Prostate gland (tissue), 2 donors: ENCODE results near the gene RPL3. TPM values are rescaled to one million over a fixed set of nuclear protein-coding genes. Genes with fewer than 3 reads are reported as not detected.
A peak's percentile ranks its signal among the peaks of the same experiment; 100 is the strongest.
"Not testable (repeated sequence)": the region's sequence is repeated elsewhere in the genome, so short reads cannot be mapped to it uniquely, and the experiment has no call there.

Experiments
- DNase-seq: peaks from one replicate; pipeline ENCODE4 v3.0.0-alpha.2; 2019; ENCODE audit warnings: low spot score
- H3K27ac ChIP-seq, 2 donors: fragments of 200-600 bp; sonication (generic); 2 replicates each; pipeline ENCODE4 v1.5.1; 2017 to 2019
- H3K27me3 ChIP-seq: fragments of 200-600 bp; sonication (generic); replicated peaks from 2 replicates; pipeline ENCODE4 v1.5.1; 2019; ENCODE audit not compliant: insufficient read depth
- H3K36me3 ChIP-seq, 2 donors: fragments of 200-600 bp; sonication (generic); 1 replicate in 1 of 2; 2 replicates in 1 of 2; pipeline versions ENCODE4 v1.5.1 to v1.8.1; 2017 to 2019
- H3K4me1 ChIP-seq: fragments of 200-600 bp; sonication (generic); replicated peaks from 2 replicates; pipeline ENCODE4 v1.5.1; 2019
- H3K4me3 ChIP-seq, 2 donors: fragments of 200-600 bp; sonication (generic); 2 replicates each; pipeline ENCODE4 v1.5.1; 2017 to 2019
- H3K9me3 ChIP-seq: fragments of 200-600 bp; sonication (generic); 2 replicates; pipeline ENCODE4 v1.5.1; 2017
- CTCF ChIP-seq, 4 experiments: fragments of 200-600 bp in 2 of 4; fragments of 450-650 bp in 2 of 4; sonication (generic) in 2 of 4; IDR thresholded peaks; 1 replicate in 3 of 4; 2 replicates in 1 of 4; pipeline ENCODE4 v1.5.1; 2016 to 2019; ENCODE audit warnings: antibody characterized with exemption in 4 of 4, mild to moderate bottlenecking in 2 of 4, moderate library complexity in 2 of 4
- POLR2A ChIP-seq: fragments of 450-650 bp; IDR thresholded peaks from one replicate; pipeline ENCODE4 v1.6.1; 2016; ENCODE audit warnings: antibody characterized with exemption, mild to moderate bottlenecking
- POLR2AphosphoS5 ChIP-seq: sonication (generic); formaldehyde crosslinking; IDR thresholded peaks from one replicate; pipeline ENCODE4 v1.6.1; 2017; ENCODE audit warnings: antibody characterized with exemption
- WGBS: methylation state at CpG from one replicate; pipeline ENCODE4 v1.1.5; 2018; 5-methylcytosine and 5-hydroxymethylcytosine counted together
- intact Hi-C: fragments of 100-400 bp; cut with DNase I; formaldehyde crosslinking; loops from one replicate; pipeline ENCODE4 v1.14.2; 2022
- total RNA-seq, 2 donors: library from RNA; depleted of rRNA; stranded (reverse); fragments of >200 nt; gene quantifications; one replicate each; pipeline ENCODE4 v1.1.0, GENCODE V29; 2016

The RPL3 gene
- total RNA-seq, 2 donors from 2014 or later: 2,375 to 2,654 TPM

- H3K27ac ChIP-seq: peak overlapping the region in 1 of 2 donors; percentile 41
- intact Hi-C loops: no loop called here
- WGBS: 50% methylated on average over 5 of the region's 5 CpGs
- TF ChIP-seq CTCF (IDR thresholded peaks at IDR 0.05): no peak
- no peak for TF ChIP-seq POLR2A
- TF ChIP-seq POLR2AphosphoS5: peak; percentile 80
- H3K9me3 ChIP-seq: no peaks in the 10 kb centered on the region
- H3K36me3 ChIP-seq: no peaks in the 10 kb centered on the region
- H3K4me1 ChIP-seq: no peaks in the 10 kb centered on the region
- H3K4me3 ChIP-seq: no peak overlapping the region
- DNase-seq: peak; percentile 81
- H3K27me3 ChIP-seq: no peaks in the 10 kb centered on the region
Measured at GRCh38 chr22:39356464-39356863, 37.0 kb upstream of the RPL3 start.

- H3K9me3 ChIP-seq, H3K27me3 ChIP-seq, DNase-seq, H3K36me3 ChIP-seq, H3K4me3 ChIP-seq, H3K4me1 ChIP-seq, intact Hi-C loops: not testable (repeated sequence)
- peak overlapping the region in 1 of 2 donors; percentile 41 for H3K27ac ChIP-seq
- WGBS: 95% methylated on average over 13 of the region's 14 CpGs
Measured at GRCh38 chr22:39355805-39356204, 36.4 kb upstream of the RPL3 start.

- DNase-seq: no peak
- intact Hi-C loops: no loop called here
- TF ChIP-seq POLR2AphosphoS5: no peak
- no peak for TF ChIP-seq POLR2A
- TF ChIP-seq CTCF (IDR thresholded peaks at IDR 0.05): no peak
- H3K4me1 ChIP-seq: no peaks in the 10 kb centered on the region
- no peak overlapping the region for H3K4me3 ChIP-seq
- no peaks in the 10 kb centered on the region for H3K36me3 ChIP-seq
- H3K27ac ChIP-seq: no peak overlapping the region
- no peaks in the 10 kb centered on the region for H3K9me3 ChIP-seq
- 92% methylated on average over 12 of the region's 12 CpGs for WGBS
- no peaks in the 10 kb centered on the region for H3K27me3 ChIP-seq
Measured at GRCh38 chr22:39355080-39355479, 35.7 kb upstream of the RPL3 start.

- no peak for TF ChIP-seq POLR2AphosphoS5
- TF ChIP-seq CTCF (IDR thresholded peaks at IDR 0.05): no peak
- no peak for TF ChIP-seq POLR2A
- intact Hi-C loops: no loop called here
- H3K9me3 ChIP-seq: no peaks in the 10 kb centered on the region
- no peak overlapping the region for H3K27ac ChIP-seq
- no peak overlapping the region for H3K4me3 ChIP-seq
- no peaks in the 10 kb centered on the region for H3K27me3 ChIP-seq
- no peak for DNase-seq
- no peaks in the 10 kb centered on the region for H3K36me3 ChIP-seq
- no peaks in the 10 kb centered on the region for H3K4me1 ChIP-seq
- WGBS: 83% methylated on average over 9 of the region's 9 CpGs
Measured at GRCh38 chr22:39353346-39353745, 33.9 kb upstream of the RPL3 start.

- H3K27me3 ChIP-seq: no peaks in the 10 kb centered on the region
- no peaks in the 10 kb centered on the region for H3K9me3 ChIP-seq
- 77% methylated on average over 7 of the region's 7 CpGs for WGBS
- H3K36me3 ChIP-seq: no peaks in the 10 kb centered on the region
- H3K4me1 ChIP-seq: no peaks in the 10 kb centered on the region
- no peak for DNase-seq
- H3K27ac ChIP-seq: no peak overlapping the region
- intact Hi-C loops: no loop called here
- no peak for TF ChIP-seq POLR2A
- no peak overlapping the region for H3K4me3 ChIP-seq
Measured at GRCh38 chr22:39352306-39352891, 33.0 kb upstream of the RPL3 start.

- Histone ChIP-seq H3K9me3 (no peaks in the 10 kb centered on the region), H3K4me3 (no peak overlapping the region), H3K4me1 (no peaks in the 10 kb centered on the region), H3K36me3 (no peaks in the 10 kb centered on the region), H3K27ac (peak overlapping the region; percentile 10 to 76), H3K27me3 (no peaks in the 10 kb centered on the region)
- no peak for DNase-seq
- TF ChIP-seq POLR2A (no peak), CTCF (IDR thresholded peaks at IDR 0.05) (no peak), POLR2AphosphoS5 (no peak)
- 34% methylated on average over 8 of the region's 8 CpGs for WGBS
- intact Hi-C loops: no loop called here
Measured at GRCh38 chr22:39351689-39352214, 32.3 kb upstream of the RPL3 start.
